ENCODE measurements around the gene PLSCR3. TPM values are rescaled to one million over a fixed set of nuclear protein-coding genes. Genes with fewer than 3 reads are reported as not detected.

PLSCR3 gene
- total RNA-seq, 1 experiment from 2014 or later: 39.8 TPM

GRCh38 chr17:7356072-7356549 lies 38.2 kb downstream of the PLSCR3 start:
- Histone ChIP-seq H4K20me1 (ENCODE audit: insufficient read depth, low read depth, low read length) (no peaks in the 10 kb centered on the region), H3K4me1 (ENCODE audit: low read length) (peaks cover 23% of the 10 kb centered on the region), H3K36me3 (ENCODE audit: insufficient read depth, low read length) (no peaks in the 10 kb centered on the region), H3K79me2 (ENCODE audit: low read length) (no peaks in the 10 kb centered on the region), H3K9ac (ENCODE audit: low read length) (no peak overlapping the region), H3K9me3 (ENCODE audit: low read length) (no peaks in the 10 kb centered on the region), H3K27me3 (ENCODE audit: low read length) (no peaks in the 10 kb centered on the region), H3K4me2 (ENCODE audit: low read depth, low read length, poor library complexity, severe bottlenecking) (no peak overlapping the region), H3K27ac (ENCODE audit: low read length) (no peak overlapping the region), H3K9me2 (replicated peaks; ENCODE audit: insufficient read depth, low read length) (no peaks in the 10 kb centered on the region), H2AFZ (ENCODE audit: low read length) (no peak overlapping the region), H3K4me3 (ENCODE audit: low read length) (no peak overlapping the region)
- DNase-seq: peak; percentile 94

- no peak overlapping the region for H3K4me3 ChIP-seq (ENCODE audit: low read length)
- peaks cover 28% of the 10 kb centered on the region for H3K4me1 ChIP-seq (ENCODE audit: low read length)
- no peaks in the 10 kb centered on the region for H3K27me3 ChIP-seq (ENCODE audit: low read length)
- no peaks in the 10 kb centered on the region for H3K79me2 ChIP-seq (ENCODE audit: low read length)
- H4K20me1 ChIP-seq (ENCODE audit: insufficient read depth, low read depth, low read length): no peaks in the 10 kb centered on the region
- H3K9ac ChIP-seq (ENCODE audit: low read length): no peak overlapping the region
- no peak for DNase-seq
- no peaks in the 10 kb centered on the region for H3K9me3 ChIP-seq (ENCODE audit: low read length)
- H2AFZ ChIP-seq (ENCODE audit: low read length): no peak overlapping the region
- no peak overlapping the region for H3K4me2 ChIP-seq (ENCODE audit: low read depth, low read length, poor library complexity, severe bottlenecking)
- no peaks in the 10 kb centered on the region for H3K9me2 ChIP-seq (replicated peaks; ENCODE audit: insufficient read depth, low read length)
- no peaks in the 10 kb centered on the region for H3K36me3 ChIP-seq (ENCODE audit: insufficient read depth, low read length)
- no peak overlapping the region for H3K27ac ChIP-seq (ENCODE audit: low read length)
These were observed 38.8 kb downstream of the PLSCR3 start for GRCh38 chr17:7355573-7355972.

- Histone ChIP-seq H3K36me3 (ENCODE audit: insufficient read depth, low read length) (no peaks in the 10 kb centered on the region), H3K4me2 (ENCODE audit: low read depth, low read length, poor library complexity, severe bottlenecking) (no peak within 1 kb of the TSS), H3K27me3 (ENCODE audit: low read length) (no peaks in the 10 kb centered on the region), H3K27ac (ENCODE audit: low read length) (no peak within 1 kb of the TSS), H3K9ac (ENCODE audit: low read length) (peak within 1 kb of the TSS; percentile 9; the same call in 1 of the 2 replicates), H3K4me1 (ENCODE audit: low read length) (peaks cover 32% of the 10 kb centered on the region), H3K9me3 (ENCODE audit: low read length) (no peaks in the 10 kb centered on the region), H3K9me2 (replicated peaks; ENCODE audit: insufficient read depth, low read length) (no peaks in the 10 kb centered on the region), H3K79me2 (ENCODE audit: low read length) (no peaks in the 10 kb centered on the region), H3K4me3 (ENCODE audit: low read length) (no peak within 1 kb of the TSS), H4K20me1 (ENCODE audit: insufficient read depth, low read depth, low read length) (no peaks in the 10 kb centered on the region), H2AFZ (ENCODE audit: low read length) (no peak within 1 kb of the TSS)
- DNase-seq: peak; percentile 54
These were observed 39.3 kb downstream of the PLSCR3 start, which contains the start of gene TMEM95 for GRCh38 chr17:7355053-7355452. Gene TMEM95 (plus strand): TSS chr17:7355156. CDS start chr17:7355205, 49 bp downstream.

- H3K9me2 ChIP-seq (replicated peaks; ENCODE audit: insufficient read depth, low read length): no peaks in the 10 kb centered on the region
- H4K20me1 ChIP-seq (ENCODE audit: insufficient read depth, low read depth, low read length): no peaks in the 10 kb centered on the region
- no peak overlapping the region for H3K4me2 ChIP-seq (ENCODE audit: low read depth, low read length, poor library complexity, severe bottlenecking)
- no peak overlapping the region for H2AFZ ChIP-seq (ENCODE audit: low read length)
- H3K9me3 ChIP-seq (ENCODE audit: low read length): no peaks in the 10 kb centered on the region
- H3K79me2 ChIP-seq (ENCODE audit: low read length): no peaks in the 10 kb centered on the region
- no peaks in the 10 kb centered on the region for H3K27me3 ChIP-seq (ENCODE audit: low read length)
- no peaks in the 10 kb centered on the region for H3K36me3 ChIP-seq (ENCODE audit: insufficient read depth, low read length)
- H3K9ac ChIP-seq (ENCODE audit: low read length): 0 out of 2 replicates have a peak overlapping the region, but pooled peaks have one; percentile 9
- peaks cover 36% of the 10 kb centered on the region for H3K4me1 ChIP-seq (ENCODE audit: low read length)
- no peak overlapping the region for H3K4me3 ChIP-seq (ENCODE audit: low read length)
- peak; percentile 48 for DNase-seq
- H3K27ac ChIP-seq (ENCODE audit: low read length): no peak overlapping the region
These were observed 40.0 kb downstream of the PLSCR3 start for GRCh38 chr17:7354262-7354843.

- Histone ChIP-seq H3K4me2 (ENCODE audit: low read depth, low read length, poor library complexity, severe bottlenecking) (peak overlapping the region; percentile 88), H3K4me3 (ENCODE audit: low read length) (peak overlapping the region; percentile 82; the same call in 1 of the 2 replicates), H3K9ac (ENCODE audit: low read length) (peak overlapping the region; percentile 88), H3K4me1 (ENCODE audit: low read length) (peaks cover 36% of the 10 kb centered on the region), H3K9me2 (replicated peaks; ENCODE audit: insufficient read depth, low read length) (no peaks in the 10 kb centered on the region), H3K79me2 (ENCODE audit: low read length) (no peaks in the 10 kb centered on the region), H3K36me3 (ENCODE audit: insufficient read depth, low read length) (no peaks in the 10 kb centered on the region), H3K27ac (ENCODE audit: low read length) (no peak overlapping the region), H3K27me3 (ENCODE audit: low read length) (no peaks in the 10 kb centered on the region), H2AFZ (ENCODE audit: low read length) (no peak overlapping the region), H3K9me3 (ENCODE audit: low read length) (no peaks in the 10 kb centered on the region), H4K20me1 (ENCODE audit: insufficient read depth, low read depth, low read length) (no peaks in the 10 kb centered on the region)
- no peak for DNase-seq
These were observed 41.3 kb downstream of the PLSCR3 start for GRCh38 chr17:7352910-7353635.

- no peaks in the 10 kb centered on the region for H3K36me3 ChIP-seq (ENCODE audit: insufficient read depth, low read length)
- H3K4me2 ChIP-seq (ENCODE audit: low read depth, low read length, poor library complexity, severe bottlenecking): peak overlapping the region; percentile 88
- H4K20me1 ChIP-seq (ENCODE audit: insufficient read depth, low read depth, low read length): no peaks in the 10 kb centered on the region
- DNase-seq: no peak
- H3K27ac ChIP-seq (ENCODE audit: low read length): no peak overlapping the region
- no peaks in the 10 kb centered on the region for H3K79me2 ChIP-seq (ENCODE audit: low read length)
- H3K4me3 ChIP-seq (ENCODE audit: low read length): peak overlapping the region; percentile 82
- no peaks in the 10 kb centered on the region for H3K9me2 ChIP-seq (replicated peaks; ENCODE audit: insufficient read depth, low read length)
- H3K9ac ChIP-seq (ENCODE audit: low read length): peak overlapping the region; percentile 88
- no peaks in the 10 kb centered on the region for H3K9me3 ChIP-seq (ENCODE audit: low read length)
- peaks cover 36% of the 10 kb centered on the region for H3K4me1 ChIP-seq (ENCODE audit: low read length)
- H3K27me3 ChIP-seq (ENCODE audit: low read length): no peaks in the 10 kb centered on the region
- H2AFZ ChIP-seq (ENCODE audit: low read length): no peak overlapping the region
These were observed 41.8 kb downstream of the PLSCR3 start for GRCh38 chr17:7352503-7352889.

GRCh38 chr17:7351665-7352502 lies 42.4 kb downstream of the PLSCR3 start, which contains the start of gene KCTD11:
Gene KCTD11 (plus strand): TSS chr17:7352162.
- no peaks in the 10 kb centered on the region for H3K36me3 ChIP-seq (ENCODE audit: insufficient read depth, low read length)
- no peaks in the 10 kb centered on the region for H3K27me3 ChIP-seq (ENCODE audit: low read length)
- peak within 1 kb of the TSS; percentile 77; the same call in 1 of the 2 replicates for H2AFZ ChIP-seq (ENCODE audit: low read length)
- H3K27ac ChIP-seq (ENCODE audit: low read length): peak within 1 kb of the TSS; percentile 49; the same call in 1 of the 2 replicates
- no peaks in the 10 kb centered on the region for H3K9me2 ChIP-seq (replicated peaks; ENCODE audit: insufficient read depth, low read length)
- H3K9me3 ChIP-seq (ENCODE audit: low read length): no peaks in the 10 kb centered on the region
- no peaks in the 10 kb centered on the region for H4K20me1 ChIP-seq (ENCODE audit: insufficient read depth, low read depth, low read length)
- peak within 1 kb of the TSS; percentile 88 for H3K9ac ChIP-seq (ENCODE audit: low read length)
- peak within 1 kb of the TSS; percentile 82 for H3K4me3 ChIP-seq (ENCODE audit: low read length)
- no peaks in the 10 kb centered on the region for H3K79me2 ChIP-seq (ENCODE audit: low read length)
- peaks cover 36% of the 10 kb centered on the region for H3K4me1 ChIP-seq (ENCODE audit: low read length)
- peak; percentile 91 for DNase-seq
- H3K4me2 ChIP-seq (ENCODE audit: low read depth, low read length, poor library complexity, severe bottlenecking): peak within 1 kb of the TSS; percentile 88

All from Karpas-422 (cell line).